Neural cell (in vitro differentiated cells): ENCODE results near the gene NEK2. TPM values are rescaled to one million over a fixed set of nuclear protein-coding genes. Genes with fewer than 3 reads are reported as not detected.

Experiments used
- H2AFZ ChIP-seq: fragments of 200-600, 300-800 bp; sonication (generic), shearing (Covaris generic); 2 replicates; pipeline ENCODE4 v1.6.0; 2014; ENCODE audit warnings: low read depth, mild to moderate bottlenecking, antibody characterized with exemption, low read length, moderate library complexity
- H3F3A ChIP-seq: fragments of 200-600 bp; shearing (Covaris generic); 2 replicates; pipeline ENCODE4 v1.6.1; 2016; ENCODE audit warnings: mild to moderate bottlenecking, moderate library complexity, mixed read lengths, antibody characterized with exemption, low read length; ENCODE audit not compliant: insufficient read depth, poor library complexity, severe bottlenecking
- H3K27ac ChIP-seq: fragments of 200-600, 300-800 bp; sonication (generic), shearing (Covaris generic); 2 replicates; pipeline ENCODE4 v1.5.1; 2014; ENCODE audit warnings: mild to moderate bottlenecking, low read length, moderate library complexity
- H3K27me3 ChIP-seq: fragments of 300-800, 200-600 bp; sonication (generic), shearing (Covaris generic); 2 replicates; pipeline ENCODE4 v1.6.0; 2014; ENCODE audit warnings: mild to moderate bottlenecking, low read depth, low read length, moderate library complexity; ENCODE audit not compliant: insufficient read depth
- H3K36me3 ChIP-seq: fragments of 300-800, 200-600 bp; sonication (generic), shearing (Covaris generic); 2 replicates; pipeline ENCODE4 v1.5.1; 2014; ENCODE audit warnings: mild to moderate bottlenecking, antibody characterized with exemption, low read length, moderate library complexity; ENCODE audit not compliant: insufficient read depth
- H3K4me2 ChIP-seq: fragments of 300-800, 200-600 bp; sonication (generic), shearing (Covaris generic); 2 replicates; pipeline ENCODE4 v1.6.0; 2014; ENCODE audit warnings: mild to moderate bottlenecking, low read length
- H3K4me3 ChIP-seq: fragments of 300-800, 200-600 bp; sonication (generic), shearing (Covaris generic); 2 replicates; pipeline ENCODE4 v1.5.1; 2014; ENCODE audit warnings: mild to moderate bottlenecking, low read length, moderate library complexity
- H3K79me2 ChIP-seq: fragments of 200-600 bp; shearing (Covaris generic); replicated peaks from 2 replicates; pipeline ENCODE4 v1.6.0; 2014; ENCODE audit warnings: mild to moderate bottlenecking, low read length, moderate library complexity; ENCODE audit not compliant: insufficient read depth
- H3K9ac ChIP-seq: fragments of 300-800, 200-600 bp; sonication (generic), shearing (Covaris generic); 2 replicates; pipeline ENCODE4 v1.6.1; 2016; ENCODE audit warnings: mild to moderate bottlenecking, low read length, mixed read lengths
- H3K9me2 ChIP-seq: fragments of 200-600 bp; shearing (Covaris generic); 2 replicates; pipeline ENCODE4 v1.6.1; 2016; ENCODE audit warnings: mild to moderate bottlenecking, low read length, mixed read lengths; ENCODE audit not compliant: insufficient read depth
- H3K9me3 ChIP-seq: fragments of 200-600, 300-800 bp; sonication (generic), shearing (Covaris generic); 2 replicates; pipeline ENCODE4 v1.6.1; 2016; ENCODE audit warnings: mild to moderate bottlenecking, mixed run types, low read length, moderate library complexity, mixed read lengths
- H4K20me1 ChIP-seq: fragments of 200-600 bp; shearing (Covaris generic); 2 replicates; pipeline ENCODE4 v1.6.1; 2016; ENCODE audit warnings: mild to moderate bottlenecking, mixed run types; ENCODE audit not compliant: insufficient read depth
- EP300 ChIP-seq: fragments of 450-650 bp; conservative IDR thresholded peaks from 2 replicates; pipeline ENCODE4 v1.6.1; 2014; ENCODE audit warnings: antibody characterized with exemption, mild to moderate bottlenecking, moderate library complexity; ENCODE audit not compliant: poor library complexity, severe bottlenecking
- EZH2 ChIP-seq: fragments of 200-600, 300-800 bp; shearing (Covaris generic), sonication (generic); IDR thresholded peaks from 2 replicates; pipeline ENCODE4 v1.6.1; 2014; ENCODE audit warnings: antibody characterized with exemption, low read length, borderline replicate concordance, mild to moderate bottlenecking; ENCODE audit not compliant: insufficient read depth, poor library complexity, severe bottlenecking
- MXI1 ChIP-seq: fragments of 450-650 bp; conservative IDR thresholded peaks from 2 replicates; pipeline ENCODE4 v1.6.1; 2014; ENCODE audit warnings: antibody characterized with exemption, mild to moderate bottlenecking; ENCODE audit not compliant: poor library complexity, severe bottlenecking
- POLR2AphosphoS5 ChIP-seq: IDR thresholded peaks from 2 replicates; pipeline ENCODE4 v1.6.1; 2012
- RAD21 ChIP-seq: fragments of 450-650 bp; conservative IDR thresholded peaks from 2 replicates; pipeline ENCODE4 v1.6.1; 2014; ENCODE audit warnings: antibody characterized with exemption, mild to moderate bottlenecking, moderate library complexity
- SMC3 ChIP-seq: fragments of 450-650 bp; conservative IDR thresholded peaks from 2 replicates; pipeline ENCODE4 v1.6.1; 2014; ENCODE audit warnings: antibody characterized with exemption, mild to moderate bottlenecking, moderate library complexity; ENCODE audit not compliant: poor library complexity
- TAF1 ChIP-seq: IDR thresholded peaks from 2 replicates; pipeline ENCODE4 v1.6.1; 2012; ENCODE audit warnings: low read depth
- polyA plus RNA-seq: library from polyadenylated mRNA; depleted of rRNA; stranded (reverse); fragments of >200 nt; gene quantifications from 2 replicates; pipeline ENCODE4 v1.2.3, GENCODE V29; 2014
- TF ChIP-seq, protein P1 (sequence below): IDR thresholded peaks from 2 replicates; pipeline ENCODE4 v1.6.1; 2012; ENCODE audit warnings: borderline replicate concordance
- TF ChIP-seq, protein P2 (sequence below): fragments of 450-650 bp; IDR thresholded peaks from 2 replicates; pipeline ENCODE4 v1.5.1; 2014; ENCODE audit warnings: antibody characterized with exemption, mild to moderate bottlenecking, moderate library complexity; ENCODE audit not compliant: poor library complexity, severe bottlenecking

Gene NEK2
- polyA plus RNA-seq, 1 donor from 2014 or later, result 0.98 TPM

DNA sequence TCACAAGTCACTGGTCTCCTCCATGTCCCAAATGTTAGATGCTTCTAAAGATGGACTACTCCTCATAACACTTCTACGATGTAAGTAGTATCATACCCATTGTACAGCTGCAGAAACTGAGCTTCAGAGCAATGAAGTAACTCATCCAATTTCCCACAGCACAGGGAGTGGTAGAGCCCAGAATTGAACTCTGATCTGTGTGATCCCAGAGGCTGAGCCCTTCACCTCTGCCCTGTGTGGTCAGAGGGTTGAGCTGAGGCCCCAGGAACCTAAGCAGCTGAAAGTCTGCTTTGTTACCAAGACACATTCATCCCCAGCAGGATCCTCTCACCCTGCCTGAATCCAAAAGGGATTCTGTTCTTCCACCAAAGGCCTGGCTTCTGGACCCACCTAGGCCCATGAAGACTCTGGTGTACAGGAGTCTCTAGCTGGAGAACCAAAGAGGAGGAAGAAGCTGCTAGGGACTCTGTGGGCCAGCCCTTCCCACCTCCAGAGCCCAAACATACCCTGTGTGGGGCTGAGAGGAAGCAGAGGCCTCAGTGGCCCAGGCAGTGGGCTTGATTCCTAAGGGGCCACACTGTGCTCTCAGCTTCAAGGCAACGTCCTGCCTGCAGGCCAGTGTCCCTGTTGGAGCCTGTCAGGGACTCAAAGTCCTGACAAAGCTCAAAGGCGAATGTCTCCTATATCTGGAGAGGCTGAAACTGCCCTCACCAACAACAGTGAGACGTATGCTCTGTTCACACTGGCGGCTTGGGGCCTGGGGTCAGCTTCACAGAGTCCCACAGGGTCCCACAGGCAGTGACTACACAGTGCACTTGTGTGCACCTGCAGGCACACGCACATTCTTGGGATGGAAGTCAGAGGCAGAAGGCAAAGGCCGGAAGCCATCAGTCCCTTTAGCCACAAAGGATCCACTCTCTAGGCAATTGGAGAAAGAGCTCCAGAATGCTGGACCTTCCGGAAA, 56.1 kb downstream of the NEK2 start:
- H3K9ac ChIP-seq, result no peak overlapping the region
- no peak overlapping the region for H3K4me3 ChIP-seq
- no peak overlapping the region for H2AFZ ChIP-seq
- H3F3A ChIP-seq, result no peaks in the 10 kb centered on the region
- H3K9me2 ChIP-seq, result no peaks in the 10 kb centered on the region
- no peak overlapping the region for H3K27ac ChIP-seq
- no peaks in the 10 kb centered on the region for H4K20me1 ChIP-seq
- no peak for TF ChIP-seq TAF1
- no peak for TF ChIP-seq EP300
- TF ChIP-seq, protein P1, sequence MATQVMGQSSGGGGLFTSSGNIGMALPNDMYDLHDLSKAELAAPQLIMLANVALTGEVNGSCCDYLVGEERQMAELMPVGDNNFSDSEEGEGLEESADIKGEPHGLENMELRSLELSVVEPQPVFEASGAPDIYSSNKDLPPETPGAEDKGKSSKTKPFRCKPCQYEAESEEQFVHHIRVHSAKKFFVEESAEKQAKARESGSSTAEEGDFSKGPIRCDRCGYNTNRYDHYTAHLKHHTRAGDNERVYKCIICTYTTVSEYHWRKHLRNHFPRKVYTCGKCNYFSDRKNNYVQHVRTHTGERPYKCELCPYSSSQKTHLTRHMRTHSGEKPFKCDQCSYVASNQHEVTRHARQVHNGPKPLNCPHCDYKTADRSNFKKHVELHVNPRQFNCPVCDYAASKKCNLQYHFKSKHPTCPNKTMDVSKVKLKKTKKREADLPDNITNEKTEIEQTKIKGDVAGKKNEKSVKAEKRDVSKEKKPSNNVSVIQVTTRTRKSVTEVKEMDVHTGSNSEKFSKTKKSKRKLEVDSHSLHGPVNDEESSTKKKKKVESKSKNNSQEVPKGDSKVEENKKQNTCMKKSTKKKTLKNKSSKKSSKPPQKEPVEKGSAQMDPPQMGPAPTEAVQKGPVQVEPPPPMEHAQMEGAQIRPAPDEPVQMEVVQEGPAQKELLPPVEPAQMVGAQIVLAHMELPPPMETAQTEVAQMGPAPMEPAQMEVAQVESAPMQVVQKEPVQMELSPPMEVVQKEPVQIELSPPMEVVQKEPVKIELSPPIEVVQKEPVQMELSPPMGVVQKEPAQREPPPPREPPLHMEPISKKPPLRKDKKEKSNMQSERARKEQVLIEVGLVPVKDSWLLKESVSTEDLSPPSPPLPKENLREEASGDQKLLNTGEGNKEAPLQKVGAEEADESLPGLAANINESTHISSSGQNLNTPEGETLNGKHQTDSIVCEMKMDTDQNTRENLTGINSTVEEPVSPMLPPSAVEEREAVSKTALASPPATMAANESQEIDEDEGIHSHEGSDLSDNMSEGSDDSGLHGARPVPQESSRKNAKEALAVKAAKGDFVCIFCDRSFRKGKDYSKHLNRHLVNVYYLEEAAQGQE, result no peak
- TF ChIP-seq EZH2, result no peak
- no peak for TF ChIP-seq MXI1
- TF ChIP-seq, protein P2, sequence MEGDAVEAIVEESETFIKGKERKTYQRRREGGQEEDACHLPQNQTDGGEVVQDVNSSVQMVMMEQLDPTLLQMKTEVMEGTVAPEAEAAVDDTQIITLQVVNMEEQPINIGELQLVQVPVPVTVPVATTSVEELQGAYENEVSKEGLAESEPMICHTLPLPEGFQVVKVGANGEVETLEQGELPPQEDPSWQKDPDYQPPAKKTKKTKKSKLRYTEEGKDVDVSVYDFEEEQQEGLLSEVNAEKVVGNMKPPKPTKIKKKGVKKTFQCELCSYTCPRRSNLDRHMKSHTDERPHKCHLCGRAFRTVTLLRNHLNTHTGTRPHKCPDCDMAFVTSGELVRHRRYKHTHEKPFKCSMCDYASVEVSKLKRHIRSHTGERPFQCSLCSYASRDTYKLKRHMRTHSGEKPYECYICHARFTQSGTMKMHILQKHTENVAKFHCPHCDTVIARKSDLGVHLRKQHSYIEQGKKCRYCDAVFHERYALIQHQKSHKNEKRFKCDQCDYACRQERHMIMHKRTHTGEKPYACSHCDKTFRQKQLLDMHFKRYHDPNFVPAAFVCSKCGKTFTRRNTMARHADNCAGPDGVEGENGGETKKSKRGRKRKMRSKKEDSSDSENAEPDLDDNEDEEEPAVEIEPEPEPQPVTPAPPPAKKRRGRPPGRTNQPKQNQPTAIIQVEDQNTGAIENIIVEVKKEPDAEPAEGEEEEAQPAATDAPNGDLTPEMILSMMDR, result no peak
- no peak for TF ChIP-seq POLR2AphosphoS5
- no peak for TF ChIP-seq RAD21
- TF ChIP-seq SMC3, result no peak
- no peaks in the 10 kb centered on the region for H3K36me3 ChIP-seq
- no peaks in the 10 kb centered on the region for H3K27me3 ChIP-seq
- H3K9me3 ChIP-seq, result no peaks in the 10 kb centered on the region
- H3K79me2 ChIP-seq, result no peaks in the 10 kb centered on the region
- no peak overlapping the region for H3K4me2 ChIP-seq

DNA sequence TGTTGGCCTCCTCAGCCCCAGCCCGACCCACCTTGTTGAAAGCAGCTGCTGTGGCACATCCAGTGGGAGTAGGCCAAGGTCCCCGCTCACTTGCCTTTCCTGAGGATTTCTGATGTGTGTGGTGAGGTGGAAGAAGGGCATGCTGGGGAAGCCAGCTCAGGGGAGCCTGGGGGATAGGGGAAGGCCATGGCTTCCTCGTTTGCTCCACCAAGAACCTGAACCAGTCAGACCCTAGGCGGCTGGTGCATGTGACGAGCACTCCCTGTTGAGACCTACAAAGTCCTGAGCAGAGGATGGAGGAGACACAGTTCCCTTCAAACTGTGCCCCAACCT, 58.5 kb downstream of the NEK2 start:
- Histone ChIP-seq H3K4me3 (no peak overlapping the region), H3K9ac (no peak overlapping the region), H3K4me2 (no peak overlapping the region), H4K20me1 (no peaks in the 10 kb centered on the region), H3K36me3 (no peaks in the 10 kb centered on the region), H3K9me2 (no peaks in the 10 kb centered on the region), H3K9me3 (no peaks in the 10 kb centered on the region), H3K79me2 (no peaks in the 10 kb centered on the region), H3K27ac (no peak overlapping the region), H3K27me3 (no peaks in the 10 kb centered on the region), H3F3A (no peaks in the 10 kb centered on the region), H2AFZ (no peak overlapping the region)
- TF ChIP-seq, protein P1, result no peak
- no peak for TF ChIP-seq POLR2AphosphoS5
- TF ChIP-seq EP300, result no peak
- TF ChIP-seq SMC3, result no peak
- TF ChIP-seq EZH2, result no peak
- no peak for TF ChIP-seq TAF1
- TF ChIP-seq RAD21, result no peak
- TF ChIP-seq, protein P2, result no peak
- TF ChIP-seq MXI1, result no peak
